WI38 (cell line): ENCODE data around the gene CDCA4.

ENCODE experiments used
- H3K4me3 ChIP-seq: 2 replicates; pipeline ENCODE4 v1.5.1; 2011; ENCODE audit warnings: low read depth, mild to moderate bottlenecking, control low read depth, low read length
- CTCF ChIP-seq: IDR thresholded peaks from 2 replicates; pipeline ENCODE4 v1.5.1; 2012; ENCODE audit warnings: low read depth, mild to moderate bottlenecking, control low read depth, low read length

The CDCA4 gene

DNA sequence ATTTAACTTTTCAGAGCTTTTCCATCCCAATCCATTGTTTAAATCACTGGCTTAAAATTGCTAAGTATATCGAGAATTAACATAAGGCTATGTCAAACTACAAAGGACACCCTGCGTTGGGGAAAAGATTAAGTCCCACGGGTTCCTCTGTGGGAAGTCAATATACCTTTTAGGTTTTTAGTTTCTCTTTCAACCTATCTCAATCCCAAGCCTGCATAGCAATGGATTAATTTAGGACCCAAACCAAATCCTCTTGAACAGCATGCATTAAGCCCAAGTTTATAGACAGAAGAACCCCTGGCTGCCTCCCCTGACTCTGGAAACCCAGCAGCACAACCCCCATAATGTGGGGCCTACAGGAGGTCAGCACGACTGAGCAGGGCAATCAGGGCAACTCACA lies 6.3 kb downstream of the CDCA4 start:
- TF ChIP-seq CTCF: no peak
- H3K4me3 ChIP-seq: no peak overlapping the region

- no peak for TF ChIP-seq CTCF
- H3K4me3 ChIP-seq: no peak overlapping the region
These were observed 6.9 kb downstream of the CDCA4 start for GRCh38 chr14:105014032-105014431.

DNA sequence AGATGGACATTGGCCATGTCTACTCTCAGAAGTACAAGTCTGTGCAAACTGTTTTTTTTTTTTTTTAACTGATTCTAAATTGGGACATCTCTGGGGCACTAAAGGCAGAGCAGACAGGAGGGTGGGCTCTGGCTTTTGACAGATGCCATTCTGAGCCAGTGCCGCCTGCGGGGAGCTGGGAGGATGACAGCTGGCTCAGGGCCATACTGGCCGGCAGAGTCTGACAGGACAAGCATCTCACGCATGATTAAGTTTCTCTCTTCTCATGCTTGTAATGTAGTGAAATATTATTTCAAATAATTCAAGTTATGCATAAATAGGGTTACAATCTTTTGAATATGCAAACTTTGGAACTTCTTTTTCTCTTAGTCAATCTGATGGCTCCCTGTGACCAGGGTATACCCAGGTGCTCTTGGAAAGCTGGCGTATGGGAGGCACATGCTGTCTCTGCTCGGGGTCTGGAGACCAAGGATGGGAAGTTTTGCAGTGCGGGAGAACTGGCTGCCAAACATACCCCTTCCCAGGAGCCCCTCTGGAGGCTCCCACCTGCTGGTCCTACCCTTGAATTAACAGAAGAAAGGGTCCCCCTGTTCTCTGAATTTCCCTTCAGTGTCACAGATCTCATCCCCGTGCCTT lies 7.6 kb downstream of the CDCA4 start:
- H3K4me3 ChIP-seq: no peak overlapping the region
- no peak for TF ChIP-seq CTCF

GRCh38 chr14:105012171-105012985 lies 8.5 kb downstream of the CDCA4 start:
- no peak for TF ChIP-seq CTCF
- H3K4me3 ChIP-seq: no peak overlapping the region

- TF ChIP-seq CTCF: no peak
- H3K4me3 ChIP-seq: no peak overlapping the region
These were observed 9.4 kb downstream of the CDCA4 start for GRCh38 chr14:105011312-105011990.

GRCh38 chr14:105010891-105011291 lies 10.0 kb downstream of the CDCA4 start:
- H3K4me3 ChIP-seq: no peak overlapping the region
- no peak for TF ChIP-seq CTCF

- TF ChIP-seq CTCF: no peak
These were observed 10.8 kb downstream of the CDCA4 start for GRCh38 chr14:105010106-105010505.

More at GRCh38 chr14:105010106-105010505, 10.8 kb downstream of the CDCA4 start:
- H3K4me3 ChIP-seq: no peak overlapping the region
